ENCODE measurements around the gene TMEM62.
A peak's percentile ranks its signal among the peaks of the same experiment; 100 is the strongest.
"Not testable (repeated sequence)": the region's sequence is repeated elsewhere in the genome, so short reads cannot be mapped to it uniquely, and the experiment has no call there.

Gene TMEM62

DNA sequence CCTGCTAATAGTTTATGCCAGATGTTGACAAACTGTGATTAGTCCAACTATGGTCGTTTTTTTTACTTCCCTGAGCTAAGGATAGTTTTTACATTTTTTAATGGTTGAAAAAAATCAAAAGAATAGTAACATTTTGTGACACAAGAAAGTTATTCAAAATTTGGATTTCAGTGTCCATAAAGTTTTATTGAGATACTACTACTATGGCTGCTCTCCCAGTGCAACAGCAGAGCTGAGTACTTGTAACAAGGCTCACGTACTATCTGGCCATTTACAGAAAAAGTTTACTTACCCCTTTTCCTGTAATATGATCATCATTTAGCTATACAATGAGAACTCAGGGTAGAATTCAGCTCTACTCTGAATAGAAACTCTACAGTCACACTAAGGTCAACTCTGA, 11.5 kb upstream of the TMEM62 start:
- DNase-seq (ENCODE audit: low read depth) = no peak

- DNase-seq (ENCODE audit: low read depth) = no peak
These were observed 8.2 kb upstream of the TMEM62 start for GRCh38 chr15:43125100-43125661.

- no peak for DNase-seq (ENCODE audit: low read depth)
These were observed 7.0 kb upstream of the TMEM62 start for GRCh38 chr15:43126356-43126755.

- DNase-seq (ENCODE audit: low read depth) = no peak
These were observed 5.6 kb upstream of the TMEM62 start for GRCh38 chr15:43127752-43128151.

GRCh38 chr15:43128174-43128979, 5.0 kb upstream of the TMEM62 start:
- not testable (repeated sequence) for DNase-seq (ENCODE audit: low read depth)

DNA sequence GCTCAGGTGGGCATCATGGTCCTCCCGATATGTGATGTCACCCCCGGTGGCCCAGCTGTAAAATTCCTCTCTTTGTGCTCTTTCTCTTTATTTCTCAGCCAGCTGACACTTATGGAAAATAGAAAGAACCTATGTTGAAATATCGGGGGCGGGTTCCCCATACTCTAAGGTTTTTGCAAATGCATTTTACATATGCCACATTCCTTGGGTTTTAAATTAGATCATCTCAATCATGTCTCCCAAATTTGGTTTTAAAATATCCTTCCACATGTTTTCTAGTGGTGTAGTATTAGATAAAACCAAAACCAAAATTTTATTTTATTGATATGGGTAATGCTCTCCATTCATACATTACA, 4.4 kb upstream of the TMEM62 start:
- DNase-seq (ENCODE audit: low read depth) = no peak

- DNase-seq (ENCODE audit: low read depth) = no peak
These were observed 456 bp upstream of the TMEM62 start for GRCh38 chr15:43132830-43133429.

GRCh38 chr15:43134157-43134635, 810 bp downstream of the TMEM62 start:
- DNase-seq (ENCODE audit: low read depth) = no peak

DNA sequence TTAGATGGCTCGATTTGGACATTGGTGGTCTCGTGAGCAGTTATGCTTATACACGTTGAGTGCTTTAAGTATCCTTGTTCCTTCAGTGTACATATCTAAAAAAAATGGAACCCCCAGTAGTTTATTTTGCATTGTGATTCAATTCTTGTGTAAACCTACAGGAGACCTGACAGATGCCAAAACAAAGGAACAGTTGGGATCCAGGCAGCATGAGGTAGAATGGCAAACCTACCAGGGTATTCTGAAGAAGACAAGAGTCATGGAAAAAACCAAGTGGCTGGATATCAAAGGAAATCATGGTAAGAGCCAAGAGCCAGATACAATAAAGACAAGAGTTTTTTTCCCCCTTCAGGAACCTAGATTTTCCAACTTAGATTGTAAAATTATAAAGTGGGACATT, 2.0 kb downstream of the TMEM62 start:
- no peak for DNase-seq (ENCODE audit: low read depth)

DNA sequence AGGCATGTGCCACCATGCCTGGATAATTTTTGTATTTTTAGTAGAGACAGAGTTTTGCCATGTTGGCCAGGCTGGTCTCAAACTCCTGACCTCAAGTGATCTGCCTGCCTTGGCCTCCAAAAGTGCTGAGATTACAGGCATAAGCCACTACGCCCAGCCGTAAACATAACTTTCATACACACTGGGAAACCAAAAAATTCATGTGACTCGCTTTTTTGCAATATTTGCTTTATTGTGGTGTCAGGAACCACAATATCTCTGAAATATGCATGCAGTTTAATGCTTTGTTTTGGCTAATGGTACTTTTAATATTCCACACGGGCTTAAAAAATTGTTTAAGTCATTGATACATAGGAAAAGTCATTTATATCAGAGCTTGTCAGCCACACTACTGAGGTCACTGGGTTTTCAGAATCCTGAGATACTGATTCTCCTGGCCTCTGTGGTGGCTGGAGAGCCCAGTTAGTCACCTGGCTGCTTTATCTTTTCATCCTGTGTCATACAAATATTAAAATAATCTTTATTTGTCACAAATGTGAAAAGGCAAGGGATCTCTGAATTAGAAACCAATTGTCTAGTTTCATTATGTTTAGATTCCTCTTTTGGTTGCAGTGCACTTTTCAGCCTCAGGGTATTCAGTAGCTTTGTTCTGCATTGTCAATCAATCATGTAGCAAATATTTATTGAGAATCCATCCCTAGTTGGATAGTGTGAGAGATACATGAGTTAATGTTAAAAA, 10.0 kb downstream of the TMEM62 start:
- no peak for DNase-seq (ENCODE audit: low read depth)

GRCh38 chr15:43144512-43144911, 11.1 kb downstream of the TMEM62 start:
- no peak for DNase-seq (ENCODE audit: low read depth)

GRCh38 chr15:43146184-43146583, 12.8 kb downstream of the TMEM62 start:
- DNase-seq (ENCODE audit: low read depth) = no peak

- DNase-seq (ENCODE audit: low read depth) = peak; percentile 68
These were observed 17.0 kb downstream of the TMEM62 start for GRCh38 chr15:43150191-43150929.

DNA sequence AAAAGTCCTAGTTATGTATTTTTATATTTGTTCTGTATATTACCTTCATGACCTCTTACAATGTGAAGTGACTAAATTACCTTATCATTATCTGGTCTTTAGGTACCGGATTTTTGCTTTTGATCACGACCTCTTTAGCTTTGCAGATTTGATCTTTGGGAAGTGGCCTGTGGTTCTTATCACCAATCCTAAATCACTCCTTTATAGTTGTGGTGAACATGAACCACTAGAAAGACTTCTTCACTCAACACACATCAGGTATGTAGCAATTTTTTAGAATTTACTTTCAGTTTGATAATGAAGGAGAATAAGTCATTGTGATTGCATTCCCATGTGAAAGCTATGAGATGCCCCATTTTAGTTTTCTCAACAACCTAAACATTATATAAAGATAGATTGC, 18.3 kb downstream of the TMEM62 start:
- DNase-seq (ENCODE audit: low read depth) = no peak

GRCh38 chr15:43153269-43153668, 19.9 kb downstream of the TMEM62 start:
- DNase-seq (ENCODE audit: low read depth) = no peak

- no peak for DNase-seq (ENCODE audit: low read depth)
These were observed 32.5 kb downstream of the TMEM62 start for GRCh38 chr15:43165801-43166325.

- DNase-seq (ENCODE audit: low read depth) = not testable (repeated sequence)
These were observed 33.9 kb downstream of the TMEM62 start for GRCh38 chr15:43167261-43167660.

DNA sequence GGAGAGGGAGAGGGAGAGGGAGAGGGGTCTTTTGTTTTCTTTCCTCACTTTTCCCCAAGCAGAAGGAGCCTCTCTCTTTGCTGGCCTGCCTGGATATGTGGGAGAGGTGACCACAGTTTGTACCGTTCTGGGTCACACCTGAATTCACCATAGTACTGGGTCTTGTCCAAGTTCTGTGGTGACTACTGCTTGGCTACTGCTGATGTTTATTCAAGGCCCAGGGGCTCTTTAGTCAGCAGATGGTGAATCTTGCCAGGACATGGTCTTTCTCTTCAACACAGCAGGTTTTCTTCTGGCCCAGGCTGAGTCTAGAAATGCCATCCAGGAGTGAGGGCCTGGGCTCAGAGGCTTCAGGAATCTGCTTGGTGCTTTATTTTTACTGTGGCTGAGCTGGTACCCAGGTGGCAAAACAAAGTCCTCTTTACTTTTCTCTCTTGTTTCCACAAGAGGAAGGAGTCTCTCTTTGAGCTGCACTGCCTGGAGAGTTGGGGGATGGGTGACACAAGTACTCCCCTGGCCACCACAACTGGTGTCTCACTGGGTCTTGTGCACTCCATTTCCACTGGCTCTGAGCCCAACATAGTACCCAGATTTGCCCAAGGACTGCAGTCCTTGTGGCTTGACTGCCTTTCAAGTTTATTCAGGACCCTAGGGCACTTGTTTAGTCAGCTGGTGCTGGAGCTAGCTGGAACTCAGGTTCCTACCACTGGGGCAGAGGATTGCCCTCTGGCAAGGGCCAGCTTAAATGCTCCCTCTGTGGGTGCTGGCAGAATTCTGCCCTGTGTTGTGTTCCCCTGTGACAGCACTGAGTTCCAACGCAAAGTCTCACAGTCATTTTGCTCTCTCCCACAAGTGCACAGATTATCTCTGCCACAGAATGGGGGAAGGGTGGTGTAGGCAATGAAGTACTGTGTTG, 35.1 kb downstream of the TMEM62 start:
- no peak for DNase-seq (ENCODE audit: low read depth)

DNA sequence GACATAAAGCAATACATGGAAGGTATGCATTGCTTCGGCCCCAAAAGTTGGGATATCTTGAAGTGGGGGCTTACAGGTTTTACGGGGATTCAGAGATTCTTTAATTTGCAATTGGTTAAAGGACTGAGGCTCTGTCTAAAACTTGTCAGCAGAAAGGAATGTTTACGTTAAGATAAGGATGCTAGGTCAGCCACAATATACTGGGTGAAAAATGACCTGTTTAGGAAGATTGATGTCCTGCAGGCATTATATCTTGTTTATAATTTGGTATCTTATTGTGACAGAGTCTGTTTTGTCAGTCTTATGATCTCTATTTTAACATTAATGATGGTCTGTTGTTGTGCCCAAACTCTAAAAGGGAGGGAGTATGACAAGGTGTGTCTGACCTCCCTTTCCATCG, 36.5 kb downstream of the TMEM62 start:
- DNase-seq (ENCODE audit: low read depth) = no peak

- DNase-seq (ENCODE audit: low read depth) = not testable (repeated sequence)
These were observed 42.4 kb downstream of the TMEM62 start for GRCh38 chr15:43175656-43176309.
